Measurements from ENCODE around the gene WFDC12.

WFDC12 gene

GRCh38 chr20:45088247-45088646, 36.0 kb downstream of the WFDC12 start:
- no peak for DNase-seq

- no peak for DNase-seq
These were observed 36.5 kb downstream of the WFDC12 start for GRCh38 chr20:45087814-45088213.

GRCh38 chr20:45087097-45087790, 37.0 kb downstream of the WFDC12 start:
- no peak for DNase-seq

GRCh38 chr20:45085867-45086266, 38.4 kb downstream of the WFDC12 start:
- no peak for DNase-seq

- no peak for DNase-seq
These were observed 39.0 kb downstream of the WFDC12 start for GRCh38 chr20:45085289-45085688.

GRCh38 chr20:45083127-45083526, 41.1 kb downstream of the WFDC12 start:
- DNase-seq, result no peak

- no peak for DNase-seq
These were observed 41.8 kb downstream of the WFDC12 start for GRCh38 chr20:45082468-45082867.

- DNase-seq, result no peak
These were observed 43.2 kb downstream of the WFDC12 start for GRCh38 chr20:45080867-45081624.

- DNase-seq, result no peak
These were observed 46.7 kb downstream of the WFDC12 start for GRCh38 chr20:45077559-45077958.

All from DMS79 treated with DMSO at 0.1 percent for 48 hours (cell line).